ENCODE measurements around the gene IRX3. TPM values are rescaled to one million over a fixed set of nuclear protein-coding genes. Genes with fewer than 3 reads are reported as not detected.
A peak's percentile ranks its signal among the peaks of the same experiment; 100 is the strongest.

IRX3 gene
- total and polyA plus RNA-seq, 9 donors, result 0.47 to 18.6 (median 1.8) TPM

- H3K4me1 ChIP-seq (ENCODE audit: insufficient read depth), result peaks cover 1% of the 10 kb centered on the region
- TF ChIP-seq CTCF (IDR thresholded peaks at IDR 0.05) (no peak), EP300 (IDR thresholded peaks at IDR 0.05) (no peak), POLR2A (IDR thresholded peaks at IDR 0.05) (no peak)
- peaks cover 3% of the 10 kb centered on the region for H3K27me3 ChIP-seq
- 4 to 15% (median 8%) methylated on average over 38 to 73 of the region's 73 CpGs for WGBS, 3 donors
- no peaks in the 10 kb centered on the region for H3K9me3 ChIP-seq
- no peaks in the 10 kb centered on the region for H3K36me3 ChIP-seq
- H3K27ac ChIP-seq, result no peak overlapping the region
- H3K4me3 ChIP-seq, result peak overlapping the region; percentile 9
- peak in 1 of 5 donors; percentile 16 for DNase-seq
- intact Hi-C loops (cut with DNase I), result loop anchor here in 1 of 4 donors (10.0 kb wide), 1 partner anchor 650 kb away; the partner anchor contains the start of gene IRX5
These were observed 2.2 kb downstream of the IRX3 start for GRCh38 chr16:54284319-54284930.

- H3K4me3 ChIP-seq, result no peak overlapping the region
These were observed 2.8 kb downstream of the IRX3 start for GRCh38 chr16:54283725-54284318.

GRCh38 chr16:54282928-54283724 is 3.5 kb downstream of the IRX3 start:
- intact Hi-C loops (cut with DNase I), result loop anchor here in 1 of 4 donors (10.0 kb wide), 1 partner anchor 652 kb away; the partner anchor contains the start of gene IRX5
- no peak overlapping the region for H3K27ac ChIP-seq
- H3K36me3 ChIP-seq, result no peaks in the 10 kb centered on the region
- WGBS, 3 donors, result 23 to 37% (median 24%) methylated on average over 37 of the region's 37 CpGs
- H3K27me3 ChIP-seq, result peaks cover 3% of the 10 kb centered on the region
- H3K4me3 ChIP-seq, result no peak overlapping the region
- DNase-seq, result peak in 1 of 5 donors; percentile 17
- no peaks in the 10 kb centered on the region for H3K9me3 ChIP-seq
- TF ChIP-seq POLR2A (IDR thresholded peaks at IDR 0.05), result no peak
- TF ChIP-seq EP300 (IDR thresholded peaks at IDR 0.05), result no peak
- TF ChIP-seq CTCF (IDR thresholded peaks at IDR 0.05), result no peak
- H3K4me1 ChIP-seq (ENCODE audit: insufficient read depth), result peaks cover 1% of the 10 kb centered on the region

More at GRCh38 chr16:54283725-54284318, 2.8 kb downstream of the IRX3 start:
- H3K4me1 ChIP-seq (ENCODE audit: insufficient read depth), result peaks cover 1% of the 10 kb centered on the region
- intact Hi-C loops (cut with DNase I), result loop anchor here in 1 of 4 donors (10.0 kb wide), 1 partner anchor 651 kb away; the partner anchor contains the start of gene IRX5
- no peaks in the 10 kb centered on the region for H3K9me3 ChIP-seq
- H3K27me3 ChIP-seq, result peaks cover 3% of the 10 kb centered on the region
- H3K27ac ChIP-seq, result no peak overlapping the region
- peak in 1 of 5 donors; percentile 19 for DNase-seq
- H3K36me3 ChIP-seq, result no peaks in the 10 kb centered on the region
- TF ChIP-seq CTCF (IDR thresholded peaks at IDR 0.05) (no peak), EP300 (IDR thresholded peaks at IDR 0.05) (no peak), POLR2A (IDR thresholded peaks at IDR 0.05) (no peak)
- WGBS, 3 donors, result 27 to 48% (median 31%) methylated on average over 31 of the region's 31 CpGs

DNA sequence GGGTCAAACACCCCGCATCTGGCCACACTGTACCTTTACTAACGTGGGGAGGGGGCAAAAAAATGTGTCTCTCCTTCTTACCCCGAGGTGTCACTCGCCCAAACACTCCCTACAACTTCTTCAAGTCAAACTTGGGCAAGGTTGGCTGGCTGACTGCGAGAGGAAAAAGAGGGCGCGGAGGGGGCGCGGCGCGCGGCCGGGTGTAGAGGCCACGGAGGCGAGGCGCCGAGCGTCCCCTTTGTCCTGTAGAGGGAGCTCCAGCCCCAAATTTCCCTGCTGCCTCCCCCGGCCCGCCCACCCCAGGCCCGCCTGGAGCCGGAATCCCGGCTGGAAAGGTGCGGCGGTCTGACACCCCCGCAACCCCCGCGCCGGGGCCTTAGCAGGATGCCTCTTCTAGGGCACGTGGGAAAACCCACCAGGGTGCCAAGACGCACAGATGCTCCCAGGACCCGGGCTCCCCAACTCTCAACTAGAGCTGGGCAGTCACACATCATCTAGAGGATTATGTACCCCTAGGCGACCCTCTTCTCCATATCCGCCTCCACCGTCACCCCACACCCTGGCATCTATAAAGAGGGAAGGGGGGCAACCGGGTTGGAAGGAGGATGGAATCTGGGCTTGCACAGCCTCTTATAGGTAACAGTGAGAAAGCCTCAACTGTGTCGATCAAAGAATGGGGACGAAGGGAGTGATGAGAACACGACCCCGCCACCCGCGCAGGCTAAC is 4.2 kb downstream of the IRX3 start:
- TF ChIP-seq EP300 (IDR thresholded peaks at IDR 0.05), result no peak
- TF ChIP-seq CTCF (IDR thresholded peaks at IDR 0.05), result no peak
- TF ChIP-seq POLR2A (IDR thresholded peaks at IDR 0.05), result no peak
- Histone ChIP-seq H3K36me3 (no peaks in the 10 kb centered on the region), H3K4me1 (ENCODE audit: insufficient read depth) (peaks cover 1% of the 10 kb centered on the region), H3K4me3 (no peak overlapping the region), H3K9me3 (no peaks in the 10 kb centered on the region), H3K27me3 (peaks cover 3% of the 10 kb centered on the region), H3K27ac (no peak overlapping the region)
- DNase-seq, result peak in 3 of 5 donors; percentile 16 to 60 (median 35)
- 8 to 13% (median 8%) methylated on average over 38 to 42 of the region's 42 CpGs for WGBS, 3 donors
- intact Hi-C loops (cut with DNase I), result loop anchor here in 1 of 4 donors (10.0 kb wide), 1 partner anchor 652 kb away; the partner anchor contains the start of gene IRX5

Data from ovary (tissue), 9 donors.